GM18909 (cell line): ENCODE results near the gene SCPEP1.

Experiments
- ATAC-seq: cut with Tn5 transposase; IDR thresholded peaks from one replicate; pipeline ENCODE4 v1.9.1; 2021; ENCODE audit warnings: mild to moderate bottlenecking; ENCODE audit not compliant: unreplicated experiment, poor library complexity

Gene SCPEP1

DNA sequence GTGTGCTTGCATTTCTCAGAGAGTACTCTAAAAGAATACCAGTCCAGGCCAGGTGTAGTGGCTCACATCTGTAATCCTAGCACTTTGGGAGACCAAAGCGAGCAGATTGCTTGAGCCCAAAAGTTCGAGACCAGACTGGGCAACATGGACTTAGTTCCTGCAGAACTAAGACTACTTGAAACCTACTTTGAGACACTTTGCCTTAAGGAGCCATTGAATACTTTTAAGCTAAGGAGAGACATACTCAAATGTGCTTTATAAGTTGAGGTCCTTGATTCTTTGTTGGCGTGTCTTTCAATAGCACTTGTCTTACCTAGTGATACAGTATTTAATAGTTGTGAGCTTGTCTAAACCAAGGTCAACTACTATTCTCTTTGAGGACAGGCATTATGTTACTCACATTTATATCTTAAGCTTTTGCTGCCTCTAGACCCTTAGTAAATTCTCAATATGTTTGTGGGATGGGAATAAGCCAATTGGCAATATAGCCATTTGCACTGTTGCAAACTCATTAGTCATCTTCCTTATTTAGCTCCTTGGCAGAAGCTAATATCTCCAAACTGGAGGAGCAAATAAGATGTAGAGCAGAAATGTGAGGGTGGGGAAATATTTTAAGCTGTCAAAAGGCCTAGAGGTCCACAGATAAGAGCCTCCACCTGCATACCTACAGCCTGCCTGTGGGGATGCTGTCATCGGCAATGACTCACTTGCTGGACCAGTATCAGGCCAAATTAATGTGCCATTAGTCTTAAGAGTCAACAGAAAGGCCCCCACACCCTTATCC is 16.3 kb downstream of the SCPEP1 start:
- no peak for ATAC-seq

GRCh38 chr17:56995766-56996165 is 17.8 kb downstream of the SCPEP1 start:
- ATAC-seq = no peak

GRCh38 chr17:56997313-56997712 is 19.4 kb downstream of the SCPEP1 start:
- no peak for ATAC-seq

DNA sequence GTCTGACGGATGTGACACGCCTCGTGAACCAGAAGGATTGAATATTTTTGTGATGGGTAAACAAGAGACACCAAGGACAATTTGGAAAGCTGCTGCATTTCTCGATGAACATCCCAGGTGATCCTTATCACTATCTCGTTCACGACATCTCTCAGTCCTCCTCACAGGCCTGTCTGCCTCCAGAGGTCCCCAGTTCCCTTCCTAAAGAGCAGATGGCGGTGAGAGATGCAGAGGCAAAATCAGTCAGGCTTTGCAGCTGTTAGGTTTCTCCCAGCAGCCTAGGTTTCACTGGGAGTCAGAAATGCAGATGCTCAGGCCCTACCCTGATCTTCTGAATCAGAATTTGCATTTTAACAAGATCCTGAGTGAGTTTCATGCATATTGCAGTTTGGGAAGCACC is 23.6 kb downstream of the SCPEP1 start:
- ATAC-seq = no peak

DNA sequence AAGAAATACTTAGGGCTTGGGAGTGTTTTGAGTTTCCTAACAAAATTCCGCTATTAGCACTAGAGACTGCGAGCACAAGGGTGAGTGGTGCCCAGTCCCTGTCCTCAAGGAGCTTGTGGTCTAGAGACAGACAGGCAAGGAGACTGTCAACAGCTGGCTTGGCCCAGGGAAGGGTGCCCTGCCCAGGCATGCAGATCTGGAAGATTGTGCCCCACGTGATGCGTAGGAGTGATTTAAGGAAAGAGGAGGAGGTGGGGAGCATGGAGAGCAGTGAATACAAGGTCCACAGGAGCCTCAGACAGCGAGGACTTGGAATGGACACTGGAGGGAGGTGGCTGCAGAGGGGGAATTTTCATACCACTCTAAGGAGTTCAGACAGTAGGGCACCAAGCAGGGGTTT is 25.0 kb downstream of the SCPEP1 start:
- no peak for ATAC-seq

DNA sequence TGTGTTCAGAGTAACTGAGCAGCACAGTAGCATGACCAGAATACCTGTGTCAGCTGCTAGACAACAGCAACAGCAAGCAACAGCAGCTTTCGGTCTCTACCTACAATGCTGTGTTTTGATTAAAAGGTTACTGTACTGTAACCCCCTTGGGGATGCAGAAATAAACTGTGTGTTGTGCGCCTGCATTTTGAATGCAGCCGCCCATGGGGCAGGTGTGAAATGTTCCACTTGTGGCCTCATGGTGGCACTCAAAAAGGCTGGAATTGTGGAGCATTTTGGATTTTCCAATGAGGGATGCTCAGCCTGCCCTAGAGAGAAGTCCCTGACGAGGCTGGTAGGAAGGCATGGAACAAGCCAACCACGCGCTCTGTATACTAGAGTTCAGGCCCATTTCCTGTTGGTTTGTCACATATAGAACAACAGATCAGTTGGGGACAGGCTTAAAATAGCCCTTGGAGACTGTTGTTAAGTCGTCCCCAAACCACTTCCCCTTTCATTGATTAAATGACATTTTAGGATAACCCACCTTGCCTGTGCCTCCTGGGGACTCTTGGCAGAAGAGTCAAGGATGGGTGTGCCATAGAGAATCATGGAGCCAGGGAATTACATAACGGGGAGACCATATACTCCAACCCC is 27.1 kb downstream of the SCPEP1 start:
- peak; percentile 86 for ATAC-seq

- no peak for ATAC-seq
These were observed 28.1 kb downstream of the SCPEP1 start for GRCh38 chr17:57006040-57006439.

DNA sequence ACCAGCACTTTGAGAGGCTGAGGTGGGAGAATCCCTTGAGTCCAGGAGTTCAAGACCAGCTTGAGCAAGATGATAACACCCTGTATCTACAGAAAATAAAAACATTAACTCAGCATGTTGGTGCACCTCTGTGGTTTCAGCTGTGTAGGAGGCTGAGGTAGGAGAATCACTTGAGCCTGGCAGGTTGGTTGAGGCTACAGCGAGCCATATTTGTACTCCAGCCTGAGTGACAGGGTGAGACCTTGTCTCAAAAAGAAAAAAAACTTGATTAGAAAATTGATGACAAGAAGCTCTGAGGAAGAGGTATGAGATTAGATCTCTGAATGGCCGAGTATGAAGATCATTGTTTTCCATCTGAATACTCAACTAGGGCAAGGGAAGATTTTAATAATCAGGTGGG is 31.0 kb downstream of the SCPEP1 start:
- ATAC-seq = no peak

DNA sequence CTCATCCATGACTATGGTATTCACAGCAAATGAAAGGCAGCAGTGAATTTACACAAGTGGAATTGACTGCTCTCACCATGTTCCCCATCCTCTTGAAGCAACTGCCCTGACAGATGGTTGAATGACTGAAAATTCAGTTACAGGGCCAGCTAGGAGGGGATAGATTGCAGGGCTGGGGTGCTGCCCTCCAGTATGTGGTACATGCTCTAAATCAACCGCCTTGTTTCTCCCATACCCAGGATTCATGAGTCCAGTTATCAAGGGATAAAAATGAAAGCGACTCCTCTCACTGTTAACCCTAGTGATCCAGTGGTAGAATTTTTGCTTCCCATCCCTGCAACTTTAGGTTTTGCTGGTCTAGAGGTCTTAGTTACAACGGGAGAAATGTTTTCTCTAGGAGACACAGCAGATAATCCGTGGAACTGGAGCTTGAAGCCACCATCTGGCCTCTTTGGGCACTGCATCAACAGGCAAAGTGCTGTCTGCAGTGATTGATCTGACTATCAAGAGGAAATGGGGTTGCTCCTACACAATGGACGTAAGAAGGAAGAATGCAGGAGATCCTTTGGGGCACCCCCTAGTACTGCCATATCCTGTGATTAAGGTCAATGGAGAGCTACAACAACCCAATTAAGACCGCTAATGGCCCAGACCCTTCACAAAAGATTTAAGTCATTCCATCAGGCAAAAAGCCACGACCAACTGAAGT is 32.0 kb downstream of the SCPEP1 start:
- peak; percentile 69 for ATAC-seq

DNA sequence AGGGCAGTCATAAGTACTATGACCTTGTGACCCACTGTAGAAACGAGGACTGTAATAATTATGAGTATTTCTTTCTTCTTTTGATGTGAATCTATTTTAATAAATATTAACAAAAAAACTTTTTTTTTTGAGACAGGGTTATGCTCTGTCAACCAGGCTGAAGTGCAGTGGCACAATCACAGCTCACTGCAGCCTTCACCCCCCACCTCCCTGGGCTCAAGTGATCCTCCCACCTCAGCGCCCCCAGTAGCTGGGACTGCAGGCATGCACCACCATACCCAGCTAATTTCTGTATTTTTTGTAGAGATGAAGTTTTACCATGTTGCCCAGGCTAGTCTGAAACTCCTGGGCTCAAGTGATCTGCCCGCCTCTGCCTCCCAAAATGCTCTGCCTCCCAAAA is 32.6 kb downstream of the SCPEP1 start:
- no peak for ATAC-seq

DNA sequence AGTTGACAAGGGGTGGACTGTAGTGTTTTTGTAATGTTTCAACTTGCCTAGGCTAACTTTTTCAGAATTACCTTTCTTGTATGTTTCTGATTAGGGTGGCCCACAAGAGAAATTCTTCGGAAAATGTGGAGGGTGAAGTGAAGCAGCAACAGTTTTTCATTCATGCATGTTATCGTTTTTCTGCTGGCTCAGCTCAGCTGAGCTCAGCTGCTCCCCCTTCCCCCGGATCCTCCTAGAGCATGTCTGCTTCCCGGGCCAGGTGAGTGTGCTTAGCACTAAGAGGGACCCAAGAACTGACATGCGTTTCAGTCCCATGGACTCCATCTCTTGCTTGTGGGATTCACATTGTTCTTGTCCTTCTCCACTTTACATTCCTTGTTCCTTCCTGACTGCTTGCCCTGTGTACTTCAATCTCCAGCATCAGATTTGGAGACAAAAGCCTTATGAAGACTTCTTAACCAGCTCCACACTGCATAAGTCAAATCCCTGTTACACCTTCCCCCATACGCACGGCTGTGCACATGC is 33.6 kb downstream of the SCPEP1 start:
- no peak for ATAC-seq

GRCh38 chr17:57016071-57016763 is 38.3 kb downstream of the SCPEP1 start:
- ATAC-seq = no peak

GRCh38 chr17:57016764-57017116 is 38.8 kb downstream of the SCPEP1 start:
- no peak for ATAC-seq

DNA sequence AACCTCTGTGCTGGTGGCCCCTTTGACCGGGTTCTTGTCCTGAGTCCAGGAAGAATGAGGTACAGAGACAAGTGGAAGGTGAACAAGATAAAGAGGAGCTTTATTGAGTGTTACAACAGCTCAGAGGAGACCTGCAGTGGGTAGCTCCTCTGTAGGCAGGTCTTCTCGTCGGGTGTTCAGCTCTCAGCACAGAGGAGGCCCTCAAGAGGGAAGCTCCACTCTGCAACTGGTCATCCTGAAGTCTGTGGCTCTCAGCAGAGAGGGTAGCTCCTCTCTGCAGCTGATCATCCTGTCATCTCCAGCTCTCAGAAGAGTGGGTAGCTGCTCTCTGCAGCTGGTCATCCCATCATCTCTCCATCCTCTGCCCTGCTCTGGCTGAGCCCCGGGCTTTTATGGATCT is 39.7 kb downstream of the SCPEP1 start:
- ATAC-seq = no peak

GRCh38 chr17:57020208-57020607 is 42.3 kb downstream of the SCPEP1 start:
- no peak for ATAC-seq

GRCh38 chr17:57021226-57021940 is 43.5 kb downstream of the SCPEP1 start:
- no peak for ATAC-seq

DNA sequence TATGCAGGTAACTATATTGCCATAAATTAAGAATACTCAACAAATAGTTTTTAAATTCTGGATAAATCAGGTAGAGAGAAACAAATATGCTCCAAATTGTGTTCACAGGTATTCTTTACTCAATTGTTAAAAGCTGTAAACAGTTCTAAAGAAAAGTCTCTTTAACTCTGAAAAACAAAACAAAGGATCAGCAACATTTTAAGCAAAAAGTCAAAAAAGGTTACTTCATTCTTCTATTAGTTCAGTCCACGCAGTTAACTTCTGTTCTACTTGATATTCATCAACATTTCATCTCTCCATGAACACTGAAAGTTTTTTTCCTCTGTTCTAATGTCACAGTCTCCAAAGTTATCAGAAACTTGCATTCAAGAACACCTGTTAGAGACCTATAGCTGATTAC is 47.9 kb downstream of the SCPEP1 start:
- ATAC-seq = no peak

GRCh38 chr17:57027852-57028251 is 49.9 kb downstream of the SCPEP1 start:
- ATAC-seq = no peak

GRCh38 chr17:57032343-57032742 is 54.4 kb downstream of the SCPEP1 start:
- no peak for ATAC-seq

DNA sequence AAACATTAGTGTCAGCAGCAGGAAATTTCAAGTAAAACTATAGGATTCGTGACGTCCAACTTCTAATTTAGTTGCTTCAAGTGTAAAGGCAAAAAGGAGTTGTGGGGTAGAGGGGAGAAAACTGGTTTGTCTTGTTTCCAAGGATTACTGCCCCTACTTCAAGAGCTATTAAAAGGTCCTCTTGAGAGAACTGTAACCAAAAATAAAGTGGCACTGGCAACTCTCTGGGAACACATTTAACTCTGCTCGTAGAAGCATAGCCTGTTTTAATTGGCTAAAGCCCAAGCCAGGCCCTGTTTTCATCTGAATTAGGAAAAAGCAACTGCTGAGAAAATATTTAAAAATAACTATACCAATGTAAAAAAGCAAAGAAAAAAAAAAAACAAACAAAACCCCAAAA is 55.4 kb downstream of the SCPEP1 start:
- no peak for ATAC-seq
